BLaER1 (cell line): ENCODE measurements around the gene EYS.

Source experiments
- H3K27ac ChIP-seq: shearing (Covaris generic); formaldehyde crosslinking; 2 replicates; pipeline ENCODE4 v1.8.1; 2022
- H3K27me3 ChIP-seq: shearing (Covaris generic); formaldehyde crosslinking; 2 replicates; pipeline ENCODE4 v1.8.1; 2022
- H3K36me3 ChIP-seq: shearing (Covaris generic); formaldehyde crosslinking; 2 replicates; pipeline ENCODE4 v1.8.1; 2022
- H3K4me1 ChIP-seq: shearing (Covaris generic); formaldehyde crosslinking; 2 replicates; pipeline ENCODE4 v1.8.1; 2022
- H3K4me2 ChIP-seq: shearing (Covaris generic); formaldehyde crosslinking; 2 replicates; pipeline ENCODE4 v1.8.1; 2022
- H3K4me3 ChIP-seq: shearing (Covaris generic); formaldehyde crosslinking; 2 replicates; pipeline ENCODE4 v1.8.1; 2022
- H3K9ac ChIP-seq: shearing (Covaris generic); formaldehyde crosslinking; 2 replicates; pipeline ENCODE4 v1.8.1; 2022
- H3K9me3 ChIP-seq: shearing (Covaris generic); formaldehyde crosslinking; 2 replicates; pipeline ENCODE4 v1.8.1; 2022
- H4K20me1 ChIP-seq: shearing (Covaris generic); formaldehyde crosslinking; 2 replicates; pipeline ENCODE4 v1.8.1; 2022
- Cebpa-rat ChIP-seq: shearing (Covaris generic); IDR thresholded peaks from 2 replicates; pipeline ENCODE4 v1.8.1; 2022

Gene EYS

GRCh38 chr6:65123521-65123920, 583.5 kb downstream of the EYS start:
- no peaks in the 10 kb centered on the region for H3K27me3 ChIP-seq
- H3K36me3 ChIP-seq = no peaks in the 10 kb centered on the region
- H3K4me2 ChIP-seq = no peak overlapping the region
- H4K20me1 ChIP-seq = no peaks in the 10 kb centered on the region
- no peak for TF ChIP-seq Cebpa-rat
- H3K9me3 ChIP-seq = no peaks in the 10 kb centered on the region
- H3K4me3 ChIP-seq = no peak overlapping the region
- H3K9ac ChIP-seq = no peak overlapping the region
- H3K27ac ChIP-seq = no peak overlapping the region
- no peaks in the 10 kb centered on the region for H3K4me1 ChIP-seq

- Histone ChIP-seq H3K4me2 (no peak overlapping the region), H3K4me1 (no peaks in the 10 kb centered on the region), H3K36me3 (no peaks in the 10 kb centered on the region), H3K27ac (no peak overlapping the region), H3K9me3 (no peaks in the 10 kb centered on the region), H4K20me1 (no peaks in the 10 kb centered on the region), H3K4me3 (no peak overlapping the region), H3K27me3 (no peaks in the 10 kb centered on the region), H3K9ac (no peak overlapping the region)
- no peak for TF ChIP-seq Cebpa-rat
Observed at GRCh38 chr6:65117817-65118409, 589.1 kb downstream of the EYS start.

GRCh38 chr6:65116326-65116725, 590.7 kb downstream of the EYS start:
- no peaks in the 10 kb centered on the region for H3K36me3 ChIP-seq
- H3K27me3 ChIP-seq = no peaks in the 10 kb centered on the region
- H4K20me1 ChIP-seq = no peaks in the 10 kb centered on the region
- H3K27ac ChIP-seq = no peak overlapping the region
- no peaks in the 10 kb centered on the region for H3K4me1 ChIP-seq
- no peak overlapping the region for H3K9ac ChIP-seq
- TF ChIP-seq Cebpa-rat = no peak
- H3K4me2 ChIP-seq = no peak overlapping the region
- no peaks in the 10 kb centered on the region for H3K9me3 ChIP-seq
- H3K4me3 ChIP-seq = no peak overlapping the region

- Histone ChIP-seq H3K36me3 (no peaks in the 10 kb centered on the region), H4K20me1 (no peaks in the 10 kb centered on the region), H3K9me3 (no peaks in the 10 kb centered on the region), H3K27me3 (no peaks in the 10 kb centered on the region), H3K4me3 (no peak overlapping the region), H3K27ac (no peak overlapping the region), H3K4me2 (no peak overlapping the region), H3K4me1 (no peaks in the 10 kb centered on the region), H3K9ac (no peak overlapping the region)
- no peak for TF ChIP-seq Cebpa-rat
Observed at GRCh38 chr6:65113581-65113980, 593.4 kb downstream of the EYS start.

GRCh38 chr6:65112435-65112834, 594.6 kb downstream of the EYS start:
- Histone ChIP-seq H3K4me1 (no peaks in the 10 kb centered on the region), H3K9me3 (no peaks in the 10 kb centered on the region), H3K27me3 (no peaks in the 10 kb centered on the region), H3K36me3 (no peaks in the 10 kb centered on the region), H3K9ac (no peak overlapping the region), H3K27ac (no peak overlapping the region), H3K4me2 (no peak overlapping the region), H3K4me3 (no peak overlapping the region), H4K20me1 (no peaks in the 10 kb centered on the region)
- no peak for TF ChIP-seq Cebpa-rat

- Histone ChIP-seq H3K4me3 (no peak overlapping the region), H3K9ac (no peak overlapping the region), H3K27me3 (no peaks in the 10 kb centered on the region), H3K4me1 (no peaks in the 10 kb centered on the region), H4K20me1 (no peaks in the 10 kb centered on the region), H3K36me3 (no peaks in the 10 kb centered on the region), H3K4me2 (no peak overlapping the region), H3K9me3 (no peaks in the 10 kb centered on the region), H3K27ac (no peak overlapping the region)
- no peak for TF ChIP-seq Cebpa-rat
Observed at GRCh38 chr6:65110031-65110430, 597.0 kb downstream of the EYS start.

GRCh38 chr6:65098349-65098748, 608.7 kb downstream of the EYS start:
- no peaks in the 10 kb centered on the region for H4K20me1 ChIP-seq
- no peaks in the 10 kb centered on the region for H3K4me1 ChIP-seq
- no peaks in the 10 kb centered on the region for H3K9me3 ChIP-seq
- no peak overlapping the region for H3K9ac ChIP-seq
- TF ChIP-seq Cebpa-rat = no peak
- no peaks in the 10 kb centered on the region for H3K36me3 ChIP-seq
- H3K4me3 ChIP-seq = no peak overlapping the region
- H3K27ac ChIP-seq = no peak overlapping the region
- no peaks in the 10 kb centered on the region for H3K27me3 ChIP-seq
- no peak overlapping the region for H3K4me2 ChIP-seq

GRCh38 chr6:65091561-65091960, 615.5 kb downstream of the EYS start:
- no peak overlapping the region for H3K4me2 ChIP-seq
- H3K4me3 ChIP-seq = no peak overlapping the region
- H3K36me3 ChIP-seq = no peaks in the 10 kb centered on the region
- no peaks in the 10 kb centered on the region for H3K27me3 ChIP-seq
- no peaks in the 10 kb centered on the region for H4K20me1 ChIP-seq
- no peak overlapping the region for H3K9ac ChIP-seq
- no peak overlapping the region for H3K27ac ChIP-seq
- no peak for TF ChIP-seq Cebpa-rat
- H3K9me3 ChIP-seq = peaks cover 17% of the 10 kb centered on the region
- no peaks in the 10 kb centered on the region for H3K4me1 ChIP-seq

GRCh38 chr6:65088575-65088974, 618.5 kb downstream of the EYS start:
- H3K9ac ChIP-seq = no peak overlapping the region
- H3K4me3 ChIP-seq = no peak overlapping the region
- peaks cover 17% of the 10 kb centered on the region for H3K9me3 ChIP-seq
- no peak for TF ChIP-seq Cebpa-rat
- no peak overlapping the region for H3K4me2 ChIP-seq
- H3K36me3 ChIP-seq = no peaks in the 10 kb centered on the region
- H3K27ac ChIP-seq = no peak overlapping the region
- no peaks in the 10 kb centered on the region for H3K27me3 ChIP-seq
- H4K20me1 ChIP-seq = no peaks in the 10 kb centered on the region
- no peaks in the 10 kb centered on the region for H3K4me1 ChIP-seq

GRCh38 chr6:65081756-65082155, 625.3 kb downstream of the EYS start:
- Histone ChIP-seq H3K36me3 (no peaks in the 10 kb centered on the region), H3K27ac (no peak overlapping the region), H3K4me3 (no peak overlapping the region), H3K9ac (no peak overlapping the region), H3K4me1 (no peaks in the 10 kb centered on the region), H3K9me3 (no peaks in the 10 kb centered on the region), H3K4me2 (no peak overlapping the region), H4K20me1 (no peaks in the 10 kb centered on the region), H3K27me3 (no peaks in the 10 kb centered on the region)
- TF ChIP-seq Cebpa-rat = no peak

GRCh38 chr6:65075705-65076230, 631.3 kb downstream of the EYS start:
- Histone ChIP-seq H3K4me2 (no peak overlapping the region), H3K36me3 (no peaks in the 10 kb centered on the region), H3K9ac (no peak overlapping the region), H3K4me3 (no peak overlapping the region), H3K27ac (no peak overlapping the region), H3K9me3 (no peaks in the 10 kb centered on the region), H3K27me3 (no peaks in the 10 kb centered on the region), H3K4me1 (no peaks in the 10 kb centered on the region), H4K20me1 (no peaks in the 10 kb centered on the region)
- no peak for TF ChIP-seq Cebpa-rat
